ENCODE results near the gene FARP2. TPM values are rescaled to one million over a fixed set of nuclear protein-coding genes. Genes with fewer than 3 reads are reported as not detected.

FARP2 gene
- total RNA-seq, 1 donor from 2014 or later: 46.5 TPM

GRCh38 chr2:241323778-241324177, 32.3 kb upstream of the FARP2 start:
- DNase-seq: no peak

DNA sequence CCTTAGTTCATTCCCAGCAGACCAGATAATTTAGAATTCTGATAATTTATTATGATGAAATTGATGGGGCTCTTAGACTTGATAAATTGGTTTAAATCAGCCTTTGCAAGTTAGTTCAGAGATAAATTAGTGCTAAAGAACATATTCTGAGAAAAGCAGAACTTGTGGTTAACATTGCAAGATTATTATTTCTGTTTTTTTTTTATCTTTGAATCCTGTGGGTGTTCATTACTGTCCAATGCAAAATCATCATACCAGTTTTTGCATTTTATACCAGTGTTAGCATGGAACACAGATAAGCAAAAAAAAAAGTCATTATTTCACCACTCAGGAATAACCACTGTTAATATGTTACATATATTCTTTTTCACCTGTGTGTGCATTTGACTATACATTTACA, 31.3 kb upstream of the FARP2 start:
- DNase-seq: no peak

GRCh38 chr2:241325257-241325656, 30.8 kb upstream of the FARP2 start:
- DNase-seq: no peak

DNA sequence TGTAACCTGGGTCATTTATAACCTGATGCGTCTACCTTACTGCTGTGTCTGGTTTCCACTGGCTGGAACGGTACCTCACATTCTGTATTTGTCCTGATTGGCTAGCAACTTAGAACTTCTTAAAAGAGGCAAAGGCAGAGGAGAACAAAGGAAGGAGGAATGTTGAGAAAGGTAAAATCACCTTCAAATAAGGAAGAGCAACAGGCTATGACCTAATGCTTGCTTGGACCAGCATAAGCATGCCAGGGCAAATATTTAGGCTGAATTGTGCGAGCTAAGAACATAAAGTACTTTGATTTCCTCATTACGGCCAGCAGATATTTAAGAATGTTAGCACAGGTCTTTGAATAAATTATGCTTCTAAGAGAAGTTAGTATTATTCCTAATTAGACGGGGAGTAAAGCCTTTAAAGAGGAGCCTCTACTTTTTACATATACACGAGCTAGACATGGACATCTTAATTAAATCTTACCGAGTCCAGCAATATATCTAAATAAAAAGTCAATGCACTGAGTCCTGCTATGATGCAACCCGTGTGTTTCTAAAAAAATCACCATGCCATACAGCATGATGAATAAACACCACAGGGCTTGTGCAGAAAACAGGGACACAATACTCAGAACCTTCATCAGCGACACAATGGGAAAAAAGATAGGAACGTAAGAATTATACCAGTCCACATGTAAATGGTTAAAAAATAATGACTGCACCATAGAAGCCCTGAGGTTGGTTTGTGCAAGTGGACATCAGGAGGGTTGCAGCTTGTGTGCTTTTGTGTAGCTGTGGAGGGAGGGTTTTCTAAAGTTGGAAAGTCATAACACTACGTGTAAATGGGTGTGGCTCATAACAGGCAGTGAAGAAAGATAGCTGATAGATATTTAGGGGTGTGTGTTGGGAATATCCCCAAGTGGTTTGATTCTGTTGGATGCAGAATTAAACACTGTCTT, 26.1 kb upstream of the FARP2 start:
- DNase-seq: no peak

DNA sequence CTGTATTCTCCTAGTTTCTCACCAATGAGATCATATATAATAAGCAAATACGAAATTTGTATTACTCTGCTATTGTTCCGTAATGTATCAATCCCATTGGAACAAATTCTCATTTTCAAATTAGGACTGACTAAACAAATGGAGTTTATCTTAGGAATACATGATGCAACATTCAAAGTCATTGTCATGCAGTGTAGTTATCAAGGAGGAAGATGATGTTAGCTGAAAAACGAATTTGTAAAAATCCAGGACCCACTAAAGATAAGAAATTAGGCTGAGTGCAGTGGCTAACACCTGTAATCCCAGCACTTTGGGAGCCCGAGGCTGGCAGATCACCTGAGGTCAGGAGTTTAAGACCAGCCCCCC, 25.5 kb upstream of the FARP2 start:
- no peak for DNase-seq

DNA sequence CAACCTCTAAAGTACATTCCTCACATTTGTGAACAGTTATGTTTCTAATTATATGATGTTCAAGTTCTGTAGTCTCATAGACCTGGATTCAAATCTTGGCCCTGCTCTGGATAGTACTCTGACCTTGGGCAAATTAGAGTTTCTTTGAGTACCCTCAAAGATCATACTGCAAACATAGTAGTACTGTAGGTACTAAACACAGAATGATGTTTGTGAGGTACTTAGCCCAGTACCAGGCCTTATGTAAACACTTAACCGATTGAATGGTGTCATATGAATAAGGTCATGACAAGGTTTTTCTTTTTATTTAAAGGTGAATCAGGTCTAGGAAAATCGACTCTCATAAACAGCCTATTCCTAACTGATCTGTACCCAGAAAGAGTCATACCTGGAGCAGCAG, 21.3 kb upstream of the FARP2 start:
- DNase-seq: no peak

- DNase-seq: peak; percentile 10
Observed at GRCh38 chr2:241339839-241340630, 16.1 kb upstream of the FARP2 start.

GRCh38 chr2:241340631-241341163, 15.4 kb upstream of the FARP2 start:
- no peak for DNase-seq

DNA sequence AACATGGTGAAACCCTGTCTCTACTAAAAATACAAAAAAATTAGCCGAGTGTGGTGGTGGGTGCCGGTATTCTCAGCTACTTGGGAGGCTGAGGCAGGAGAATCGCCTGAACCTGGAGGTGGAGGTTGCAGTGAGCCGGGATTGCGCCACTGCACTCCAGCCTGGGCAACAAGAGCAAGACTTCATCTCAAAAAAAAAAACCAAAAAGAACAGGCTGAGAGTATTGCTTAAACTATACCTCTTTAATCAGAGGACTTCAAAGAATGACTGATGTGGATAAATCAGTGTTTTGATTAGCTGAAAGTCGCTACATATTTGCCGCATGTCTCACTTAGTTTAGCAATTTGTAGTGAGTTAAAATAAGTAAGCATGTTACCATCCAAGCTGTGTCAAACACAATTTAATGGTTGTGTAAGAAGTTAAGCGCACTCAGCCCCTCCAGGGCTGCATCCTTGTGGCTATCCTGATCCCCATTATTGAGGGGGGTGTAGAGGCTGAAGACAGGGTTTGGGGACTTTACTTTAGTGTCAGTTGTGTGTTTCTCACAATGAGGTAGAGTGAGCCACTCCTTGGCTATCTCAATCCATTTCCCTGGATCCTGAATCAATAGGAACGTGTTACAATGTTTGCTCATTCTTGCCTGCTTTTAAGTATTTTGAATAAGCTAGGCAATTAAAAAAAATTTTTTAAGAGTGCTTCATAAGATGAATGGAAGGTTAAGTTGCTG, 11.0 kb upstream of the FARP2 start:
- DNase-seq: no peak

DNA sequence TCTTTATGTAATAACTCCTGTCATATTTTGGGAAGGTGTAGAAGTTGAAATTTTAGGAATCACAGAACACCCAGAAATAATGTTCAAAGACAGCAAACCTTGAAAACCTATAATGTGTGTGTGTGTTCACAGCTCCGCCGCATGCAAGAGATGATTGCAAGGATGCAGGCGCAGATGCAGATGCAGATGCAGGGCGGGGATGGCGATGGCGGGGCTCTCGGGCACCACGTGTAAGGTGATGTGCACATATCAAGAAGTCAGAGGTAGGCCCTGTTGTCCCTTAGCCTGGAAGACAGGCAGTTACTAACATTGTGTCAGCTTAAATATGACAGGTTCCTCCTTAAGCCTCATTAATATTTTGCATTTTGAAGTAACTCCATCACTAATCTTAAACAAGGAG, 6.1 kb upstream of the FARP2 start:
- DNase-seq: no peak

- DNase-seq: no peak
Observed at GRCh38 chr2:241350530-241350877, 5.6 kb upstream of the FARP2 start.

DNA sequence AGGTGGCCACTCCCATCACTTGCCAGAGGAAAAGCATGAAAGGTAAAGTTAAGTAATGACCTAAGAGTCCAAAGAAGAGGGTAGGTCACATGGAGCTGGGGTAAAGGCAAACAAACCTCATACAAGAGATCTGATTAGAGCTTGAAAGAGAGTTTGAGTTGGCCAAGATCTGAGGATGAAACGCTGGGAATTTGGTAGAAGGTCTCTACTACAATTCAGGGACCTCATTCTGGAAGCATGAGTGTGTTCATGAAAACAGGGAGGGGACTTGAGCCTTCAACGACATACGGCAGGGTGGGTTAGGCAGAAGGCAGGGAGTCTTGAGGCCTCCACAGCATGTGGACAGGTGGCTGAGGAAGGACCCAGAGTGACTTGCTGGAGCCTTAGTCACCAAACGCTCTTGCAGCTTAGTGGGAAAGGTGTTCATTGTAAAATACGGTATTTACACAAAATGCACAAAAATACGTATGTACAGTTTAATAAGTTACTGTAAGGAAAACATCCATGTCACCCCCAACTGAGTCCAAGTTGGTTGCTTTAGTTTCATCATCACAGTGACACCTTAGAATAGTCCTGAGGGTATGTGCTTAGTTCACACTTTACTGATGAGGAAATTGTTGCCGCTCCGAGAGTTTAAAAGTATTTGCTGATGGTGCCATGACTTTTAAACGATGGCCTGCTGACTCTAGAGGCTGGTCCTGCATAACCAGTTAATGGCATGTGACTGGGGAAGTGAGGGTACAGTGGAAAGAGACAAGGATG, 5.0 kb upstream of the FARP2 start:
- no peak for DNase-seq

- DNase-seq: no peak
Observed at GRCh38 chr2:241351640-241352031, 4.4 kb upstream of the FARP2 start.

DNA sequence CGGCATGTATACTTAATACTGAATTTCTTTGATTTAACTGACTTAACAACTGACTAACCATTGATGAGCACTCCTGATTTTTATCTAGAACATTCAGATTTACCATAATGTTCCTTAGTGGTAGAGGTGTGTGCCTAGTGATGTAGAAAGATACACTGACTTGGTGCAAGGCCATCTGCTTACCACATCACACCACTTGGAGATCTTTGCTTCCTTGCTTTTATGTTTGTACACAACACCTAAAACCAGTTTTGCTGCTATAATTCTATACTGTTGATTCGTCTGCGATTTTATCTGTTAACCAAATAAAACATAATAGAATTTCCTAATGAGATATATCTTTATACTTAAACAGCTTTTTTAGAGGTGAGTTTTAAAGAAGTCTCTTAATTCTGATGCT, 3.9 kb upstream of the FARP2 start:
- no peak for DNase-seq

DNA sequence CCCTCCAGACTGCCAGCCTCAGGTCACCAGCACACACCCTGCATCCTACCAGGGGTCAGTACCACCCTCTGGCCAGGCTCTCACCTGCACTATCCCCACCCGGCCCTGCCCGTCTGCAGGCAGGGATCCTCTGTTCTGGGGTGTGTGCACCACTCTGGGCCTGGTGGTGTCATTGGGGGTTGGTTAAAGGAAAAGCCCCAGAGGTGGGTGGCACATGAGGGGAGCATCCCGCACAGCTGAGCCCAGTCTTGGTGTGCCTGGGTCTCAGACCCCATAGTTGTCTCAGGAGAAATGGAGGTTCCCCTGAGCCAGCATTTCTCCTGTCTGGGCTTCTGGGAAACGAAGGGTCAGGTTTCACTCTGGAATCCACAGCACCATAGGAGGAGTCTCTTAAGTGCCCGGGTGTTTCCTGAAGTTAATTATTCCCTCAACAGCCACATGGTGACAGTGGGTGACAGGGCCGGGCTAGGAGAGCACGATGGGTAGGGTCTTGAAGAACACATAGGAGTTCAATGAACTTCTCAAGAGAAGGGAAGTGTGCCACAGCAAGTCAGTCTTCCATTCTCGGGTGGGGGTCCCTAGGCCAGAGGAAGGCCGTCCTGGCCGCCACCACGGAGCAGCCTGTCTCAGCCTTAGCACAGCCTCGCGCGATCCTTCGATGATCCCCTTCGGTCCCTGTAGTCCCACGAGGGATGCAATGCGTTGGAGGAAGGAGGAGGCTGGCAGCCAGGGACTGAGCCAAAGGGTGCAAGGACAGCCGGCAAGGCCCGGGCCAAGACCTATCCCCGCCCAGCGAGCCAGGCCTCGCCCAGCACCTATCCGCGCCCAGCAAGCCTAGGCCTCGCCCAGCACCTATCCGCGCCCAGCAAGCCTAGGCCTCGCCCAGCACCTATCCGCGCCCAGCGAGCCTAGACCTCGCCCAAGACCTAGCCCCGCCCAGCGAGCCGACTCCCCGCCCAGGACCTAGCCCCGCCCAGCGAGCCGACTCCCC, 1.1 kb upstream of the FARP2 start:
- DNase-seq: peak; percentile 55

- peak; percentile 17 for DNase-seq
Observed at GRCh38 chr2:241356871-241357260, 781 bp downstream of the FARP2 start.

GRCh38 chr2:241357531-241357930, 1.4 kb downstream of the FARP2 start:
- no peak for DNase-seq

DNA sequence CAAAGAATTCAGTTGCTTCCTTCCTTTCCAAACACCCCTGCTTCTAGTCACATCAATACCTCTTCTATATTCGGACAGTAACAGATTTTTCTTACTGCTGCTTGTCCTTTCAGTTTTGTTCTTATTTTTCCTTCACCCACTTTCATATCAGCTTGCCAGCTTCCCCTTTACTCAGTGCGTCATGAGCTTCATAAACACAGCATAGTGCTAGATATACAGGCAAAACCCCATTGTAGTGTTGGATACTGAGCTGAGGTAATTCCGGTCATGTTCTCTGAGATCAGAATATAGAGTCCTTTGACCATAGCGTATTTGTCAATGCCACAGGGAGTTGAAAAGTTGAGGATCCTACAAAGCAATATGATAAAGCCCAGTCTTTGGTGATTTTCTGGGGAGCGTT, 2.4 kb downstream of the FARP2 start:
- DNase-seq: no peak

GRCh38 chr2:241359481-241360045, 3.5 kb downstream of the FARP2 start:
- no peak for DNase-seq

- no peak for DNase-seq
Observed at GRCh38 chr2:241363426-241363825, 7.3 kb downstream of the FARP2 start.
